ENCODE data around the gene DTX3. TPM values are rescaled to one million over a fixed set of nuclear protein-coding genes. Genes with fewer than 3 reads are reported as not detected.

The DTX3 gene
- polyA plus RNA-seq, 1 donor from 2014 or later = 141 TPM

- no peak overlapping the region for H3K4me3 ChIP-seq (ENCODE audit: low read length)
- no peak overlapping the region for H3K4me2 ChIP-seq (ENCODE audit: low read length)
- TF ChIP-seq EZH2 (IDR thresholded peaks at IDR 0.05; ENCODE audit: borderline replicate concordance, insufficient read depth, low read length, poor library complexity, severe bottlenecking) (no peak), TAF1 (IDR thresholded peaks at IDR 0.05; ENCODE audit: low read depth) (no peak), CTCF (IDR thresholded peaks at IDR 0.05; ENCODE audit: poor library complexity, severe bottlenecking) (no peak), RAD21 (conservative IDR thresholded peaks at IDR 0.05) (no peak), POLR2AphosphoS5 (IDR thresholded peaks at IDR 0.05) (no peak), MXI1 (conservative IDR thresholded peaks at IDR 0.05; ENCODE audit: poor library complexity, severe bottlenecking) (no peak), SMC3 (conservative IDR thresholded peaks at IDR 0.05; ENCODE audit: poor library complexity) (no peak), EP300 (conservative IDR thresholded peaks at IDR 0.05; ENCODE audit: poor library complexity, severe bottlenecking) (no peak)
- TF ChIP-seq, protein P1, sequence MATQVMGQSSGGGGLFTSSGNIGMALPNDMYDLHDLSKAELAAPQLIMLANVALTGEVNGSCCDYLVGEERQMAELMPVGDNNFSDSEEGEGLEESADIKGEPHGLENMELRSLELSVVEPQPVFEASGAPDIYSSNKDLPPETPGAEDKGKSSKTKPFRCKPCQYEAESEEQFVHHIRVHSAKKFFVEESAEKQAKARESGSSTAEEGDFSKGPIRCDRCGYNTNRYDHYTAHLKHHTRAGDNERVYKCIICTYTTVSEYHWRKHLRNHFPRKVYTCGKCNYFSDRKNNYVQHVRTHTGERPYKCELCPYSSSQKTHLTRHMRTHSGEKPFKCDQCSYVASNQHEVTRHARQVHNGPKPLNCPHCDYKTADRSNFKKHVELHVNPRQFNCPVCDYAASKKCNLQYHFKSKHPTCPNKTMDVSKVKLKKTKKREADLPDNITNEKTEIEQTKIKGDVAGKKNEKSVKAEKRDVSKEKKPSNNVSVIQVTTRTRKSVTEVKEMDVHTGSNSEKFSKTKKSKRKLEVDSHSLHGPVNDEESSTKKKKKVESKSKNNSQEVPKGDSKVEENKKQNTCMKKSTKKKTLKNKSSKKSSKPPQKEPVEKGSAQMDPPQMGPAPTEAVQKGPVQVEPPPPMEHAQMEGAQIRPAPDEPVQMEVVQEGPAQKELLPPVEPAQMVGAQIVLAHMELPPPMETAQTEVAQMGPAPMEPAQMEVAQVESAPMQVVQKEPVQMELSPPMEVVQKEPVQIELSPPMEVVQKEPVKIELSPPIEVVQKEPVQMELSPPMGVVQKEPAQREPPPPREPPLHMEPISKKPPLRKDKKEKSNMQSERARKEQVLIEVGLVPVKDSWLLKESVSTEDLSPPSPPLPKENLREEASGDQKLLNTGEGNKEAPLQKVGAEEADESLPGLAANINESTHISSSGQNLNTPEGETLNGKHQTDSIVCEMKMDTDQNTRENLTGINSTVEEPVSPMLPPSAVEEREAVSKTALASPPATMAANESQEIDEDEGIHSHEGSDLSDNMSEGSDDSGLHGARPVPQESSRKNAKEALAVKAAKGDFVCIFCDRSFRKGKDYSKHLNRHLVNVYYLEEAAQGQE (IDR thresholded peaks at IDR 0.05; ENCODE audit: borderline replicate concordance) = no peak
- H3K9me2 ChIP-seq (ENCODE audit: insufficient read depth, low read length) = no peaks in the 10 kb centered on the region
- no peaks in the 10 kb centered on the region for H3K36me3 ChIP-seq (ENCODE audit: insufficient read depth, low read length)
- no peak overlapping the region for H3K27ac ChIP-seq (ENCODE audit: low read length)
- H3K27me3 ChIP-seq (ENCODE audit: insufficient read depth, low read depth, low read length) = peaks cover 36% of the 10 kb centered on the region
- H3K9me3 ChIP-seq (ENCODE audit: low read length) = no peaks in the 10 kb centered on the region
- H2AFZ ChIP-seq (ENCODE audit: low read depth, low read length) = no peak overlapping the region
- H3K79me2 ChIP-seq (replicated peaks; ENCODE audit: insufficient read depth, low read length) = no peaks in the 10 kb centered on the region
- H3F3A ChIP-seq (ENCODE audit: insufficient read depth, low read length, poor library complexity, severe bottlenecking) = no peaks in the 10 kb centered on the region
- no peak overlapping the region for H3K9ac ChIP-seq (ENCODE audit: low read length)
- no peaks in the 10 kb centered on the region for H4K20me1 ChIP-seq (ENCODE audit: insufficient read depth)
These were observed 11.0 kb downstream of the DTX3 start for GRCh38 chr12:57615637-57616036.

GRCh38 chr12:57616383-57617101 lies 11.9 kb downstream of the DTX3 start:
- Histone ChIP-seq H3K4me2 (ENCODE audit: low read length) (no peak overlapping the region), H3K9me2 (ENCODE audit: insufficient read depth, low read length) (no peaks in the 10 kb centered on the region), H3K9ac (ENCODE audit: low read length) (no peak overlapping the region), H3K27me3 (ENCODE audit: insufficient read depth, low read depth, low read length) (peaks cover 37% of the 10 kb centered on the region), H3K27ac (ENCODE audit: low read length) (no peak overlapping the region), H3F3A (ENCODE audit: insufficient read depth, low read length, poor library complexity, severe bottlenecking) (no peaks in the 10 kb centered on the region), H3K9me3 (ENCODE audit: low read length) (no peaks in the 10 kb centered on the region), H3K79me2 (replicated peaks; ENCODE audit: insufficient read depth, low read length) (no peaks in the 10 kb centered on the region), H2AFZ (ENCODE audit: low read depth, low read length) (no peak overlapping the region), H4K20me1 (ENCODE audit: insufficient read depth) (no peaks in the 10 kb centered on the region), H3K4me3 (ENCODE audit: low read length) (no peak overlapping the region), H3K36me3 (ENCODE audit: insufficient read depth, low read length) (no peaks in the 10 kb centered on the region)
- TF ChIP-seq EP300 (conservative IDR thresholded peaks at IDR 0.05; ENCODE audit: poor library complexity, severe bottlenecking) (no peak), SMC3 (conservative IDR thresholded peaks at IDR 0.05; ENCODE audit: poor library complexity) (no peak), EZH2 (IDR thresholded peaks at IDR 0.05; ENCODE audit: borderline replicate concordance, insufficient read depth, low read length, poor library complexity, severe bottlenecking) (no peak), POLR2AphosphoS5 (IDR thresholded peaks at IDR 0.05) (no peak), MXI1 (conservative IDR thresholded peaks at IDR 0.05; ENCODE audit: poor library complexity, severe bottlenecking) (no peak), TAF1 (IDR thresholded peaks at IDR 0.05; ENCODE audit: low read depth) (no peak), RAD21 (conservative IDR thresholded peaks at IDR 0.05) (no peak), CTCF (IDR thresholded peaks at IDR 0.05; ENCODE audit: poor library complexity, severe bottlenecking) (no peak)
- TF ChIP-seq, protein P1 (IDR thresholded peaks at IDR 0.05; ENCODE audit: borderline replicate concordance) = no peak
